OCI-LY1 (cell line): Measurements from ENCODE around the gene ZCCHC17.

ENCODE experiments used
- CTCF ChIP-seq: fragments of 200-600 bp; sonication (generic), shearing (Covaris generic); IDR thresholded peaks from 2 replicates; pipeline ENCODE4 v1.5.1; 2017; ENCODE audit warnings: mild to moderate bottlenecking, antibody characterized with exemption, low read length, moderate library complexity, mixed read lengths
- EZH2 ChIP-seq: fragments of 200-600 bp; sonication (generic), shearing (Covaris generic); IDR thresholded peaks from 2 replicates; pipeline ENCODE4 v1.8.0; 2017; ENCODE audit warnings: borderline replicate concordance, mixed run types, mild to moderate bottlenecking, antibody characterized with exemption, low read length, moderate library complexity, mixed read lengths

- TF ChIP-seq CTCF (no peak), EZH2 (no peak)
These were observed 31.9 kb upstream of the ZCCHC17 start for GRCh38 chr1:31264790-31265386.
